NB4 (cell line): ENCODE measurements around the gene TGIF1.

Experiments
- CTCF ChIP-seq: IDR thresholded peaks from one replicate; pipeline ENCODE4 v1.5.1; 2012; ENCODE audit warnings: low read depth, low read length
- MAX ChIP-seq: IDR thresholded peaks from 2 replicates; pipeline ENCODE4 v1.6.1; 2011; ENCODE audit warnings: low read depth, low read length
- MYC ChIP-seq: IDR thresholded peaks from 2 replicates; pipeline ENCODE4 v1.6.1; 2011; ENCODE audit warnings: low read depth, low read length
- POLR2A ChIP-seq: IDR thresholded peaks from 2 replicates; pipeline ENCODE4 v1.6.1; 2011; ENCODE audit warnings: mild to moderate bottlenecking; ENCODE audit not compliant: insufficient read length; ENCODE audit errors: extremely low read depth

- TF ChIP-seq CTCF (no peak), POLR2A (no peak), MYC (no peak), MAX (no peak)
Measured at GRCh38 chr18:3471141-3471648, 21.2 kb downstream of the TGIF1 start.
